ENCODE data around the gene GANAB. TPM values are rescaled to one million over a fixed set of nuclear protein-coding genes. Genes with fewer than 3 reads are reported as not detected.
"Not testable (repeated sequence)": the region's sequence is repeated elsewhere in the genome, so short reads cannot be mapped to it uniquely, and the experiment has no call there.

GANAB gene
- total RNA-seq, 2 donors from 2014 or later = 71.8 to 78.0 TPM

DNA sequence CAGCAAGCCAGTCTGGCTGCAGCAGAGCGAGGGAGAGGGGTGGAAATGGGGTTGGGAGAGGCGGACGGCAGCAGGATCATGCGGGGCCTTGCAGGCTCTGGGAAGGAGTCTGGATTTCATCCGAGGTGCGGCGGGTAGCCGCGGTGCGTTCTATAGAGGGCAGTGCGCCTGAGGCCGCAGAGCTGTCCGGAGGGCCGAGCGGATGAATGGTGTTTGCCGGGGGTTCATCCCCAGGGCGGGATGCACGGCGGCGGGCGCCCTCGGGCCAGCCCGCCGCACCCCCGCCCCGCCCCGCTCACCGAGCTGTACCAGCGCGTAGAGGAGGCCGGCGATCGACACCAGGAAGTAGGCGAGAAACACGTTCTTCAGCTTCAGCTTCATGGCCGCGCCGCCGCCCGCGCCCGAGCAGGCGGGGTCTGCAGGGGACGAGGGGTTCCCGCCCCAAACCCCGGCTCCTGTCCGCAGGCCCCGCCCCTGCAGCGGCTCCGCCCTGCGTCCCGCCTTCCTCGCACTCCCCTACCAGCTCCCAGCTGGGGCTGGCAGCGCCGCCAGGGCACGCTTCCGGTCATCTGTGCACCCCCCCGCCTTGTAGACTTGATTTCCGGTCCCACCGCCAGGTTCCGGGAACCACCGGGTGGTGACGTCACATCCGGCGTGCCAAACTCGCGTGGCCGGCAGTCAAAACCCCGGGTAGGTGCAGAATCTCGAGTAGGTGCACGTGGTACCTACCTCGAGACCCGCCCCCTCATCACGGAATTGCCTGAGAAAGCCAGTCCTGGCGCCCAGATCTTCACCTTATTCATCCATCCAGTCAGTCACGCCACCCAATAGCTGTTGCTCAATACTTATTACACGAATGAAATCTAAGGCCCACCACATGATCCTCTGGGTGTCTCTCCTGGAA, 24.6 kb downstream of the GANAB start, which contains the start of gene B3GAT3:
TSS of gene B3GAT3 (minus strand) at position 420 of the 904 bp plus-strand sequence. CDS start at position 381, 39 bp downstream.
- peak; percentile 98 for DNase-seq (ENCODE audit: low spot score)
- Histone ChIP-seq H3K4me3 (peak within 1 kb of the TSS; percentile 56 to 90), H3K27me3 (no peaks in the 10 kb centered on the region), H3K9me3 (no peaks in the 10 kb centered on the region), H3K36me3 (peaks cover 23% of the 10 kb centered on the region), H3K27ac (peak within 1 kb of the TSS; percentile 83 to 84), H3K4me1 (peaks cover 0 to 21% of the 10 kb centered on the region in 2 donors)
- TF ChIP-seq, protein P1, sequence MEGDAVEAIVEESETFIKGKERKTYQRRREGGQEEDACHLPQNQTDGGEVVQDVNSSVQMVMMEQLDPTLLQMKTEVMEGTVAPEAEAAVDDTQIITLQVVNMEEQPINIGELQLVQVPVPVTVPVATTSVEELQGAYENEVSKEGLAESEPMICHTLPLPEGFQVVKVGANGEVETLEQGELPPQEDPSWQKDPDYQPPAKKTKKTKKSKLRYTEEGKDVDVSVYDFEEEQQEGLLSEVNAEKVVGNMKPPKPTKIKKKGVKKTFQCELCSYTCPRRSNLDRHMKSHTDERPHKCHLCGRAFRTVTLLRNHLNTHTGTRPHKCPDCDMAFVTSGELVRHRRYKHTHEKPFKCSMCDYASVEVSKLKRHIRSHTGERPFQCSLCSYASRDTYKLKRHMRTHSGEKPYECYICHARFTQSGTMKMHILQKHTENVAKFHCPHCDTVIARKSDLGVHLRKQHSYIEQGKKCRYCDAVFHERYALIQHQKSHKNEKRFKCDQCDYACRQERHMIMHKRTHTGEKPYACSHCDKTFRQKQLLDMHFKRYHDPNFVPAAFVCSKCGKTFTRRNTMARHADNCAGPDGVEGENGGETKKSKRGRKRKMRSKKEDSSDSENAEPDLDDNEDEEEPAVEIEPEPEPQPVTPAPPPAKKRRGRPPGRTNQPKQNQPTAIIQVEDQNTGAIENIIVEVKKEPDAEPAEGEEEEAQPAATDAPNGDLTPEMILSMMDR (IDR thresholded peaks at IDR 0.05) = no peak

DNA sequence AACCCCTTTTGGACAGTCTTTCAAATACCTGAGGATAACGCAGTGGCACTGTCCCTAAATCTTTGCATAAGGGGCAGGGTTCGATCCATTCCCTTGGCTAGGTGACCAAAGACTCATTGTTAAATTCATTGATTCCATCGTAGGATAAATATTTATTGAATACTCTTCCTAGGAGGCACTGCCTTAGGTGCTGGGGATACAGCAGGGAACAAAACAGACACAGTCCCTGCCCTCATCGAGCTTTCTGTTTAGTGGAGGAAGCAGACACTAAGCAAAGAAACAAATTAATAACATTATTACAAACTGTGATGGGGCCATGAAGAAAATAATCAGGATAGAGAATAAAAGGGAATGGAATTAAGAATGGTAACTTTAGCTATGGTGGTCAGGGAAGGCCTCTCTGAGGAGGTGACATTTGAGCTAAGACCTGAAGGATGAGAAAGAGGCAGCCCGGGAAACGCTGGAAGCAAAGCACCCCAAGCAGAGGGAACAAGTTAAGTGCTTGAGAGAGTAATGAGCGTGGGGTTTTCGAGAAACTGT, 25.3 kb downstream of the GANAB start:
- no peak for DNase-seq (ENCODE audit: low spot score)
- Histone ChIP-seq H3K4me3 (peak overlapping the region; percentile 56 to 90), H3K9me3 (no peaks in the 10 kb centered on the region), H3K36me3 (peaks cover 22% of the 10 kb centered on the region), H3K4me1 (peaks cover 0 to 21% of the 10 kb centered on the region in 2 donors), H3K27ac (peak overlapping the region; percentile 83 to 84), H3K27me3 (no peaks in the 10 kb centered on the region)
- TF ChIP-seq, protein P1 (IDR thresholded peaks at IDR 0.05) = no peak

DNA sequence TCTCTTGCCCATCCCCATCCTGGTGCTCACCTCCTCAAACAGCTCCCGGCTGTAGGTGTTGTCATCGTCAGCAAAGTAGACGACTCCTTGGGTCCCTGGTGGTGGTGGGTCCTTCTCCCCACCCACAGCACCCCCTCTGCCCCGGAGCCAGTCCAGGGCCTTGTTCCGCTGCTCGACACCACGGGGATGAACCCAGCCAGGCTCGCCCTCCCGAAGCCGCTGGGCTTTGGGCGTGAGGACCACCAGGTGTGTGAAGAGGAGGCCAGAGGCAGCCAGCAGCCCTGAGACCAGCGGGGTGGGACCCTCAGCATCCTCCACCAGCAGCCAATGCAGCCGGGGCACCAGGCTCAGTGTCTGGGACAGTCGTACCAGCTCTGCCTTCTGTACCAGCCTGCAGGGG, 29.5 kb downstream of the GANAB start:
- H3K27me3 ChIP-seq; H3K9me3 ChIP-seq; H3K4me3 ChIP-seq; DNase-seq (ENCODE audit: low spot score); H3K36me3 ChIP-seq; H3K27ac ChIP-seq: not testable (repeated sequence)
- peaks cover 0 to 23% of the 10 kb centered on the region in 2 donors for H3K4me1 ChIP-seq

DNA sequence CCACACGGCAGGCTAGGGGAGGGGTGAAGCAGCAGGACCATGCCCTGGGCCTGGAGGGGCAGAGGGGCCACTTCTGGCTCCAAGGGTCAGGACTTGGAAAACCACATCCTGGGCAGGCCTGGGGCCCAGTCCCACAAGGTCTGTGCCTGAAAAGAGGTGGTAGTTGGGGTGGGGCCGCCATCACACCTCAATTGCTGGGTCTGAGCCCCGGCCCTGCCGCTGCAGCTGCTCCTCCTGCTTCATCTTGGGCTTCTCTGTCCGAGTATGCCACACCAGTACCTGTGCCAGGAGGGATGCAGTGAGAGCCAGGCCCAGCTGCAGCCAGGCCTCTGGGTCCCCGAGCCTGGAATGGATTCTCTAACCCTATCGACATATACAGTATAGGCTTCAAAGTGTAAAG, 30.9 kb downstream of the GANAB start:
- TF ChIP-seq, protein P1 (IDR thresholded peaks at IDR 0.05) = no peak
- no peak for DNase-seq (ENCODE audit: low spot score)
- H3K36me3 ChIP-seq = peaks cover 10% of the 10 kb centered on the region

DNA sequence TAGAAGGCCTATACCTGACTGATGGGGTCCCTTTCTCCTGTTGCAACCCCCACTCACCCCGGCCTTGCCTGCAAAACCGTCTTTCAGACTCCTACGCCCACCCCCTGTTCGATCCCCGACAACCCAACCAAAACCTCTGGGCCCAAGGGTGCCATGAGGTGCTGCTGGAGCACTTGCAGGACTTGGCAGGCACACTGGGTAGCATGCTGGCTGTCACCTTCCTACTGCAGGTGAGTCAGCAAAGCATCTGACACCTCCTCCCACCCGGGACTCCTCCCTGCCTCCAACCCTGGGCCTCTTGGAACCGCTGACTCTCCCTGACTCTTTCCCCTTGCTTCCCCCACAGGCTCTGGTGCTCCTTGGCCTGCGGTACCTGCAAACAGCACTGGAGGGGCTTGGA, 32.1 kb downstream of the GANAB start:
- no peak for DNase-seq (ENCODE audit: low spot score)
- Histone ChIP-seq H3K27ac (no peak overlapping the region), H3K36me3 (peaks cover 10% of the 10 kb centered on the region)

More for the DNA sequence above, 30.9 kb downstream of the GANAB start:
- Histone ChIP-seq H3K9me3 (no peaks in the 10 kb centered on the region), H3K27me3 (no peaks in the 10 kb centered on the region), H3K4me1 (peaks cover 0 to 28% of the 10 kb centered on the region in 2 donors), H3K4me3 (no peak overlapping the region), H3K27ac (no peak overlapping the region)

More for the DNA sequence above, 32.1 kb downstream of the GANAB start:
- Histone ChIP-seq H3K4me3 (no peak overlapping the region), H3K4me1 (peaks cover 0 to 28% of the 10 kb centered on the region in 2 donors), H3K27me3 (no peaks in the 10 kb centered on the region), H3K9me3 (no peaks in the 10 kb centered on the region)
- TF ChIP-seq, protein P1 (IDR thresholded peaks at IDR 0.05) = no peak
